ENCODE results near the gene ZNHIT1. TPM values are rescaled to one million over a fixed set of nuclear protein-coding genes. Genes with fewer than 3 reads are reported as not detected.

Gene ZNHIT1
- total and polyA plus RNA-seq, 4 donors, result 52.7 to 149 (median 92.4) TPM

DNA sequence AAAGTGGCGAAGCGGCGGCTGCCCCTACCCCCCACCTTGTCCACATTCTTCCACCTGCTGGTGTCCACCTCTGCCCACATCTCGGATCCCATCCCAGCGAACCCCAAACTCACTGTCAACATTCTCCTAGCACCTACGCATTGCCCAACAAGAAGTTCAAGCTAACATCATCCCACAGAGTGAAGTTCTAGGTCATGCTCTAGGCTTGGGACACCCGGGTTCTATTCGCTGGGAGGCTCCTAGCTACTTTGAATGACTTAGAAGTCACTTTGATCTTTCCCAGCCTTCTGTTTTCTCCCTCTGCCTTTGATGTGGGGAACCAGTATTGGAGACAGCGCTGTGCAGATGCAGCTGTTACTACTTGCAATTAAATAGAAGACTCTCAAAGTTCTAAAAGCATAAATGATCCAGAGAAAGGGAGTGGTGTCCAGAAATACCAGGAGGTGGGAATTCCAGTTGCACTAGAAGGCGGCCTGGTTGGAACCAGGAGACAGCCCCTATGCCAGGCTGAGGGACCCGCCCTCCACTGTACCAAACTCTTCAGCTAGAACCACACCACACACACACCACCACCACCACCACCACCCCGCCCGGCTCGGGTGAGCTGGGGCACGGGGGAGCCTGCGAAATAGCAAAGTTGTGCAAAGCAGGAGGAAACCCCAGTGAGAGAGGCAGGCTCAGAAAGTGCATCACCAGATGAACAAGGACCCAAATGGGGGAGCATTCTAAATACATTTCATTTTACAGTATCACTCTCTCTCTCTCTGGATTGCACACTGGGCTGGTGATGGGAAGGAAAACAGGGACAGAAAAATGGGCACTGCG, 47.1 kb upstream of the ZNHIT1 start:
- TF ChIP-seq, protein P1, sequence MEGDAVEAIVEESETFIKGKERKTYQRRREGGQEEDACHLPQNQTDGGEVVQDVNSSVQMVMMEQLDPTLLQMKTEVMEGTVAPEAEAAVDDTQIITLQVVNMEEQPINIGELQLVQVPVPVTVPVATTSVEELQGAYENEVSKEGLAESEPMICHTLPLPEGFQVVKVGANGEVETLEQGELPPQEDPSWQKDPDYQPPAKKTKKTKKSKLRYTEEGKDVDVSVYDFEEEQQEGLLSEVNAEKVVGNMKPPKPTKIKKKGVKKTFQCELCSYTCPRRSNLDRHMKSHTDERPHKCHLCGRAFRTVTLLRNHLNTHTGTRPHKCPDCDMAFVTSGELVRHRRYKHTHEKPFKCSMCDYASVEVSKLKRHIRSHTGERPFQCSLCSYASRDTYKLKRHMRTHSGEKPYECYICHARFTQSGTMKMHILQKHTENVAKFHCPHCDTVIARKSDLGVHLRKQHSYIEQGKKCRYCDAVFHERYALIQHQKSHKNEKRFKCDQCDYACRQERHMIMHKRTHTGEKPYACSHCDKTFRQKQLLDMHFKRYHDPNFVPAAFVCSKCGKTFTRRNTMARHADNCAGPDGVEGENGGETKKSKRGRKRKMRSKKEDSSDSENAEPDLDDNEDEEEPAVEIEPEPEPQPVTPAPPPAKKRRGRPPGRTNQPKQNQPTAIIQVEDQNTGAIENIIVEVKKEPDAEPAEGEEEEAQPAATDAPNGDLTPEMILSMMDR (IDR thresholded peaks at IDR 0.05; ENCODE audit: low read depth, low read length, missing input control), result no peak
- TF ChIP-seq YY1 (IDR thresholded peaks at IDR 0.05), result no peak
- no peak for TF ChIP-seq GABPA (IDR thresholded peaks at IDR 0.05 in 1 of 2, conservative IDR thresholded peaks at IDR 0.05 in 1 of 2)
- TF ChIP-seq FOXA2 (IDR thresholded peaks at IDR 0.05), result no peak
- H3K9ac ChIP-seq (ENCODE audit: low read depth in 1 of 2, low read length in 2 of 2), result no peak overlapping the region
- peaks cover 8 to 33% (median 16%) of the 10 kb centered on the region in 4 donors for H3K4me1 ChIP-seq (ENCODE audit: control insufficient read depth in 4 of 4, insufficient read depth in 4 of 4, low read length in 3 of 4)
- no peaks in the 10 kb centered on the region for H3K9me3 ChIP-seq (ENCODE audit: control insufficient read depth in 4 of 4, low read length in 3 of 4)
- H3K27ac ChIP-seq (ENCODE audit: low read depth in 1 of 2, low read length in 2 of 2), result no peak overlapping the region
- peaks cover 6 to 22% (median 18%) of the 10 kb centered on the region in 4 donors for H3K27me3 ChIP-seq (ENCODE audit: control insufficient read depth in 4 of 4, insufficient read depth in 4 of 4, low read length in 3 of 4)
- no peak overlapping the region for H3K4me3 ChIP-seq (ENCODE audit: low read depth in 1 of 3, low read length in 3 of 3)
- H3K36me3 ChIP-seq (ENCODE audit: control insufficient read depth in 4 of 4, insufficient read depth in 3 of 4, low read depth in 1 of 4, low read length in 3 of 4), result no peaks in the 10 kb centered on the region
- DNase-seq (ENCODE audit: low spot score), result no peak
- 7% methylated on average over 17 of the region's 17 CpGs for WGBS

DNA sequence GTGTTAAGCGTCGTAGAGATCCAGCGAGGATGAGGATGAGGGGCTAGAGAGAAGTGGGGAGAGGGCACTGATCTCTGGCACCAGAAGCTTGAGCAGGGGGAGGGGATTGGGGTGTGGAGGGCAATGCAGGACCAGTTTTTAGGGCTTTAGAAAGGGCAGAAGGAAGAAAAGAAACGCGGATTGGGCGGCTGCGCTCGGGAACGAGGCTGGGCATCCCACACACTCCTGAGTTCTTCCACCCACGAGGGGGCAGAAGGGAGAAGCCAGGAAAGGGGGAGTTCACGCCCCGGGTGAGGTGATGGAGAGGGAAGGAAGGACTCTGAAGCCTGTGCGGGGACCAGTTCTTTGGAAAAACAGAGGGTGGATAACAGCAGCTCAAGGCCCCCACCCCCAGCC, 46.5 kb upstream of the ZNHIT1 start:
- H3K9me3 ChIP-seq (ENCODE audit: control insufficient read depth in 4 of 4, low read length in 3 of 4), result no peaks in the 10 kb centered on the region
- peaks cover 6 to 19% (median 16%) of the 10 kb centered on the region in 4 donors for H3K27me3 ChIP-seq (ENCODE audit: control insufficient read depth in 4 of 4, insufficient read depth in 4 of 4, low read length in 3 of 4)
- H3K4me3 ChIP-seq (ENCODE audit: low read depth in 1 of 3, low read length in 3 of 3), result no peak overlapping the region
- H3K36me3 ChIP-seq (ENCODE audit: control insufficient read depth in 4 of 4, insufficient read depth in 3 of 4, low read depth in 1 of 4, low read length in 3 of 4), result no peaks in the 10 kb centered on the region
- 2% methylated on average over 13 of the region's 13 CpGs for WGBS
- no peak for DNase-seq (ENCODE audit: low spot score)
- H3K9ac ChIP-seq (ENCODE audit: low read depth in 1 of 2, low read length in 2 of 2), result no peak overlapping the region
- peaks cover 8 to 33% (median 16%) of the 10 kb centered on the region in 4 donors for H3K4me1 ChIP-seq (ENCODE audit: control insufficient read depth in 4 of 4, insufficient read depth in 4 of 4, low read length in 3 of 4)
- TF ChIP-seq FOXA1 (IDR thresholded peaks at IDR 0.05) (no peak), RAD21 (IDR thresholded peaks at IDR 0.05) (no peak), YY1 (IDR thresholded peaks at IDR 0.05) (no peak), HNF4A (conservative IDR thresholded peaks at IDR 0.05) (no peak), GABPA (IDR thresholded peaks at IDR 0.05 in 1 of 2, conservative IDR thresholded peaks at IDR 0.05 in 1 of 2) (no peak), FOXA2 (IDR thresholded peaks at IDR 0.05) (no peak), EGR1 (IDR thresholded peaks at IDR 0.05; ENCODE audit: low read depth in 2 of 2) (no peak), TAF1 (conservative IDR thresholded peaks at IDR 0.05) (no peak), RXRA (IDR thresholded peaks at IDR 0.05) (no peak), NR2F2 (IDR thresholded peaks at IDR 0.05) (no peak), HNF4G (IDR thresholded peaks at IDR 0.05) (no peak), JUND (IDR thresholded peaks at IDR 0.05) (no peak), SP1 (IDR thresholded peaks at IDR 0.05) (no peak)
- TF ChIP-seq, protein P2, sequence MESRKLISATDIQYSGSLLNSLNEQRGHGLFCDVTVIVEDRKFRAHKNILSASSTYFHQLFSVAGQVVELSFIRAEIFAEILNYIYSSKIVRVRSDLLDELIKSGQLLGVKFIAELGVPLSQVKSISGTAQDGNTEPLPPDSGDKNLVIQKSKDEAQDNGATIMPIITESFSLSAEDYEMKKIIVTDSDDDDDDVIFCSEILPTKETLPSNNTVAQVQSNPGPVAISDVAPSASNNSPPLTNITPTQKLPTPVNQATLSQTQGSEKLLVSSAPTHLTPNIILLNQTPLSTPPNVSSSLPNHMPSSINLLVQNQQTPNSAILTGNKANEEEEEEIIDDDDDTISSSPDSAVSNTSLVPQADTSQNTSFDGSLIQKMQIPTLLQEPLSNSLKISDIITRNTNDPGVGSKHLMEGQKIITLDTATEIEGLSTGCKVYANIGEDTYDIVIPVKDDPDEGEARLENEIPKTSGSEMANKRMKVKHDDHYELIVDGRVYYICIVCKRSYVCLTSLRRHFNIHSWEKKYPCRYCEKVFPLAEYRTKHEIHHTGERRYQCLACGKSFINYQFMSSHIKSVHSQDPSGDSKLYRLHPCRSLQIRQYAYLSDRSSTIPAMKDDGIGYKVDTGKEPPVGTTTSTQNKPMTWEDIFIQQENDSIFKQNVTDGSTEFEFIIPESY (IDR thresholded peaks at IDR 0.05), result no peak
- TF ChIP-seq, protein P3, sequence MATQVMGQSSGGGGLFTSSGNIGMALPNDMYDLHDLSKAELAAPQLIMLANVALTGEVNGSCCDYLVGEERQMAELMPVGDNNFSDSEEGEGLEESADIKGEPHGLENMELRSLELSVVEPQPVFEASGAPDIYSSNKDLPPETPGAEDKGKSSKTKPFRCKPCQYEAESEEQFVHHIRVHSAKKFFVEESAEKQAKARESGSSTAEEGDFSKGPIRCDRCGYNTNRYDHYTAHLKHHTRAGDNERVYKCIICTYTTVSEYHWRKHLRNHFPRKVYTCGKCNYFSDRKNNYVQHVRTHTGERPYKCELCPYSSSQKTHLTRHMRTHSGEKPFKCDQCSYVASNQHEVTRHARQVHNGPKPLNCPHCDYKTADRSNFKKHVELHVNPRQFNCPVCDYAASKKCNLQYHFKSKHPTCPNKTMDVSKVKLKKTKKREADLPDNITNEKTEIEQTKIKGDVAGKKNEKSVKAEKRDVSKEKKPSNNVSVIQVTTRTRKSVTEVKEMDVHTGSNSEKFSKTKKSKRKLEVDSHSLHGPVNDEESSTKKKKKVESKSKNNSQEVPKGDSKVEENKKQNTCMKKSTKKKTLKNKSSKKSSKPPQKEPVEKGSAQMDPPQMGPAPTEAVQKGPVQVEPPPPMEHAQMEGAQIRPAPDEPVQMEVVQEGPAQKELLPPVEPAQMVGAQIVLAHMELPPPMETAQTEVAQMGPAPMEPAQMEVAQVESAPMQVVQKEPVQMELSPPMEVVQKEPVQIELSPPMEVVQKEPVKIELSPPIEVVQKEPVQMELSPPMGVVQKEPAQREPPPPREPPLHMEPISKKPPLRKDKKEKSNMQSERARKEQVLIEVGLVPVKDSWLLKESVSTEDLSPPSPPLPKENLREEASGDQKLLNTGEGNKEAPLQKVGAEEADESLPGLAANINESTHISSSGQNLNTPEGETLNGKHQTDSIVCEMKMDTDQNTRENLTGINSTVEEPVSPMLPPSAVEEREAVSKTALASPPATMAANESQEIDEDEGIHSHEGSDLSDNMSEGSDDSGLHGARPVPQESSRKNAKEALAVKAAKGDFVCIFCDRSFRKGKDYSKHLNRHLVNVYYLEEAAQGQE (IDR thresholded peaks at IDR 0.05), result no peak
- TF ChIP-seq, protein P4, sequence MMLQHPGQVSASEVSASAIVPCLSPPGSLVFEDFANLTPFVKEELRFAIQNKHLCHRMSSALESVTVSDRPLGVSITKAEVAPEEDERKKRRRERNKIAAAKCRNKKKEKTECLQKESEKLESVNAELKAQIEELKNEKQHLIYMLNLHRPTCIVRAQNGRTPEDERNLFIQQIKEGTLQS (IDR thresholded peaks at IDR 0.05), result no peak
- TF ChIP-seq, protein P5, sequence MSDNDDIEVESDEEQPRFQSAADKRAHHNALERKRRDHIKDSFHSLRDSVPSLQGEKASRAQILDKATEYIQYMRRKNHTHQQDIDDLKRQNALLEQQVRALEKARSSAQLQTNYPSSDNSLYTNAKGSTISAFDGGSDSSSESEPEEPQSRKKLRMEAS (IDR thresholded peaks at IDR 0.05), result no peak
- TF ChIP-seq, protein P1 (IDR thresholded peaks at IDR 0.05; ENCODE audit: low read depth, low read length, missing input control), result no peak
- no peak overlapping the region for H3K27ac ChIP-seq (ENCODE audit: low read depth in 1 of 2, low read length in 2 of 2)

All from liver (tissue), 9 donors.